IMR-90 (cell line): ENCODE results near the gene PHKA1. TPM values are rescaled to one million over a fixed set of nuclear protein-coding genes. Genes with fewer than 3 reads are reported as not detected.

Experiments
- ATAC-seq: fragments of 200-7000 bp; cut with Tn5 transposase; 2 replicates; pipeline ENCODE4 v1.9.1; 2020; ENCODE audit warnings: low read depth, mild to moderate bottlenecking, moderate library complexity
- BruUV-seq: library from RNA; stranded (reverse); fragments of 400-500 nt; replicated peaks from 2 replicates; lab custom pipeline; 2021; lab: Mats Ljungman, UMichigan
- CTCF ChIA-PET: fragments of 300-600 bp; formaldehyde crosslinking; extraction: SDS; loops from one replicate; lab custom pipeline; 2021; ENCODE audit warnings: antibody characterized with exemption; lab: Yijun Ruan, JAX
- POLR2A ChIA-PET: fragments of 300-600 bp; sonication (Branson Sonifier 250); formaldehyde crosslinking; loops from one replicate; lab custom pipeline; 2022; ENCODE audit warnings: antibody characterized with exemption; ENCODE audit not compliant: unreplicated experiment; lab: Charles Lee
- DNase-seq: peaks from one replicate; pipeline ENCODE4 v3.0.0; 2013
- H2AFZ ChIP-seq: replicated peaks from 2 replicates; pipeline ENCODE3; 2013; ENCODE audit warnings: low read length, mild to moderate bottlenecking; ENCODE audit not compliant: poor library complexity
- H2AK5ac ChIP-seq: 2 replicates; pipeline ENCODE4 v1.6.1; 2013; ENCODE audit warnings: low read depth, low read length, inconsistent platforms
- H2AK9ac ChIP-seq: replicated peaks from 2 replicates; pipeline ENCODE3; 2013; ENCODE audit warnings: mild to moderate bottlenecking, low read depth, low read length, moderate library complexity; ENCODE audit not compliant: poor library complexity
- H2BK120ac ChIP-seq: 2 replicates; pipeline ENCODE4 v1.6.1; 2013; ENCODE audit warnings: low read depth, low read length, inconsistent platforms
- H2BK15ac ChIP-seq: 3 replicates; pipeline ENCODE4 v1.6.1; 2013; ENCODE audit warnings: low read depth, low read length, inconsistent platforms
- H2BK20ac ChIP-seq: 2 replicates; pipeline ENCODE4 v1.6.1; 2013; ENCODE audit warnings: low read depth, mild to moderate bottlenecking, inconsistent platforms, low read length, moderate library complexity
- H2BK5ac ChIP-seq: 2 replicates; pipeline ENCODE4 v1.6.1; 2013; ENCODE audit warnings: mild to moderate bottlenecking, low read depth, low read length, inconsistent platforms; ENCODE audit not compliant: poor library complexity, severe bottlenecking
- H3K14ac ChIP-seq: replicated peaks from 2 replicates; pipeline ENCODE4 v1.6.1; 2013; ENCODE audit warnings: low read depth, low read length, inconsistent platforms
- H3K18ac ChIP-seq: 2 replicates; pipeline ENCODE4 v1.6.1; 2013; ENCODE audit warnings: low read depth, low read length, control low read depth
- H3K23ac ChIP-seq: 2 replicates; pipeline ENCODE4 v1.6.1; 2013; ENCODE audit warnings: low read depth, low read length, inconsistent platforms
- H3K27ac ChIP-seq: 2 replicates; pipeline ENCODE4 v1.5.1; 2013; ENCODE audit warnings: mild to moderate bottlenecking, control low read depth, low read length; ENCODE audit not compliant: insufficient read depth
- H3K27me3 ChIP-seq: 2 replicates; pipeline ENCODE4 v1.6.1; 2013; ENCODE audit warnings: low read length; ENCODE audit not compliant: control insufficient read depth, insufficient read depth
- H3K36me3 ChIP-seq: 2 replicates; pipeline ENCODE4 v1.6.1; 2013; ENCODE audit warnings: low read length, mixed read lengths; ENCODE audit not compliant: control insufficient read depth, insufficient read depth
- H3K4ac ChIP-seq: 2 replicates; pipeline ENCODE4 v1.6.1; 2013; ENCODE audit warnings: low read depth, low read length, inconsistent platforms
- H3K4me1 ChIP-seq: 2 replicates; pipeline ENCODE4 v1.6.1; 2013; ENCODE audit warnings: low read length, mixed read lengths; ENCODE audit not compliant: control insufficient read depth, insufficient read depth
- H3K4me2 ChIP-seq: 2 replicates; pipeline ENCODE4 v1.6.1; 2013; ENCODE audit warnings: low read depth, mild to moderate bottlenecking, control low read depth, low read length, moderate library complexity
- H3K4me3 ChIP-seq: 2 replicates; pipeline ENCODE4 v1.5.1; 2013; ENCODE audit warnings: low read depth, mild to moderate bottlenecking, control low read depth, low read length, moderate library complexity; ENCODE audit not compliant: insufficient read depth
- H3K56ac ChIP-seq: 2 replicates; pipeline ENCODE4 v1.6.1; 2013; ENCODE audit warnings: low read length, inconsistent platforms; ENCODE audit not compliant: insufficient read depth; ENCODE audit errors: extremely low read depth
- H3K79me1 ChIP-seq, 2 experiments: 2 replicates each; pipeline ENCODE4 v1.6.1; 2013; ENCODE audit warnings: low read length in 2 of 2, inconsistent platforms in 1 of 2, low read depth in 1 of 2
- H3K9ac ChIP-seq: 2 replicates; pipeline ENCODE4 v1.6.1; 2013; ENCODE audit warnings: low read depth, low read length, control low read depth
- H3K9me1 ChIP-seq: 2 replicates; pipeline ENCODE4 v1.6.1; 2013; ENCODE audit warnings: low read length, inconsistent platforms; ENCODE audit not compliant: insufficient read depth
- H3K9me3 ChIP-seq: 2 replicates; pipeline ENCODE4 v1.6.1; 2013; ENCODE audit warnings: low read length; ENCODE audit not compliant: control insufficient read depth, insufficient read depth
- H4K20me1 ChIP-seq: 2 replicates; pipeline ENCODE4 v1.6.1; 2013; ENCODE audit warnings: low read length, inconsistent platforms; ENCODE audit not compliant: insufficient read depth
- H4K5ac ChIP-seq: 2 replicates; pipeline ENCODE4 v1.6.1; 2013; ENCODE audit warnings: mild to moderate bottlenecking, low read depth, low read length, control low read depth
- H4K8ac ChIP-seq, 2 experiments: 2 replicates each; pipeline ENCODE4 v1.6.1; 2013; ENCODE audit warnings: low read depth in 2 of 2, low read length in 2 of 2, control low read depth in 1 of 2, inconsistent platforms in 1 of 2
- H4K91ac ChIP-seq: 2 replicates; pipeline ENCODE4 v1.6.1; 2013; ENCODE audit warnings: low read depth, low read length, inconsistent platforms; ENCODE audit not compliant: insufficient read depth
- BHLHE40 ChIP-seq: fragments of 150-350 bp; IDR thresholded peaks from 2 replicates; pipeline ENCODE4 v1.6.1; 2016; ENCODE audit warnings: mild to moderate bottlenecking, low read depth, low read length
- MAFK ChIP-seq: IDR thresholded peaks from 2 replicates; pipeline ENCODE4 v1.6.1; 2012; ENCODE audit warnings: low read depth, low read length, improper control_type of control experiment
- MAZ ChIP-seq: IDR thresholded peaks from 2 replicates; pipeline ENCODE4 v1.6.1; 2012; ENCODE audit warnings: low read depth, mild to moderate bottlenecking, low read length, improper control_type of control experiment, moderate library complexity, borderline replicate concordance
- RAD21 ChIP-seq: IDR thresholded peaks from 2 replicates; pipeline ENCODE4 v1.6.1; 2012; ENCODE audit warnings: low read length, improper control_type of control experiment
- WGBS, 2 experiments: methylation state at CpG; one replicate each; pipeline versions ENCODE4 v1.1.5 to v1.1.7; 2013; ENCODE audit warnings: missing lambda C conversion rate in 2 of 2; ENCODE audit not compliant: insufficient read length in 1 of 2; ENCODE audit errors: extremely low coverage in 2 of 2; 5-methylcytosine and 5-hydroxymethylcytosine counted together
- dilution Hi-C: fragments of 300-500 bp; cut with HindIII; formaldehyde crosslinking; loops from one replicate; pipeline ENCODE4 v1.14.3; 2018; ENCODE audit warnings: low sequenced_read_pairs; ENCODE audit not compliant: unreplicated experiment
- in situ Hi-C: fragments of 300-500 bp; cut with MboI; formaldehyde crosslinking; loops from 3 replicates; pipeline ENCODE4 v1.14.3; 2019; ENCODE audit warnings: low sequenced_read_pairs, inconsistent platforms, mixed read lengths
- intact Hi-C: fragments of 100-400 bp; cut with micrococcal nuclease; formaldehyde crosslinking; loops from 2 replicates; pipeline ENCODE4 v1.10.0; 2022
- polyA plus RNA-seq, 3 experiments: library from polyadenylated mRNA; depleted of rRNA; stranded (reverse); fragments of >200 nt; gene quantifications; 2 replicates each; pipeline ENCODE4 v1.2.3, GENCODE V29; 2012; ENCODE audit warnings: low replicate concordance in 1 of 3
- total RNA-seq: library from RNA; depleted of rRNA; stranded (reverse); fragments of >200 nt; gene quantifications from 2 replicates; pipeline ENCODE4 v1.2.3, GENCODE V29; 2012
- TF ChIP-seq, protein P1 (sequence below): conservative IDR thresholded peaks from 2 replicates; pipeline ENCODE4 v1.5.1; 2012; ENCODE audit warnings: mild to moderate bottlenecking, low read depth, low read length, improper control_type of control experiment

The PHKA1 gene
- total and polyA plus RNA-seq, 2 of the 4 experiments (the other 2 are of a cell fraction): 2.7 to 4.5 TPM

- H3K36me3 ChIP-seq: no peaks in the 10 kb centered on the region
- no peak for ATAC-seq
- no peak overlapping the region for H2AFZ ChIP-seq
- no peak overlapping the region for H3K4ac ChIP-seq
- intact Hi-C loops: no loop called here
- H2BK20ac ChIP-seq: no peak overlapping the region
- TF ChIP-seq, protein P1, sequence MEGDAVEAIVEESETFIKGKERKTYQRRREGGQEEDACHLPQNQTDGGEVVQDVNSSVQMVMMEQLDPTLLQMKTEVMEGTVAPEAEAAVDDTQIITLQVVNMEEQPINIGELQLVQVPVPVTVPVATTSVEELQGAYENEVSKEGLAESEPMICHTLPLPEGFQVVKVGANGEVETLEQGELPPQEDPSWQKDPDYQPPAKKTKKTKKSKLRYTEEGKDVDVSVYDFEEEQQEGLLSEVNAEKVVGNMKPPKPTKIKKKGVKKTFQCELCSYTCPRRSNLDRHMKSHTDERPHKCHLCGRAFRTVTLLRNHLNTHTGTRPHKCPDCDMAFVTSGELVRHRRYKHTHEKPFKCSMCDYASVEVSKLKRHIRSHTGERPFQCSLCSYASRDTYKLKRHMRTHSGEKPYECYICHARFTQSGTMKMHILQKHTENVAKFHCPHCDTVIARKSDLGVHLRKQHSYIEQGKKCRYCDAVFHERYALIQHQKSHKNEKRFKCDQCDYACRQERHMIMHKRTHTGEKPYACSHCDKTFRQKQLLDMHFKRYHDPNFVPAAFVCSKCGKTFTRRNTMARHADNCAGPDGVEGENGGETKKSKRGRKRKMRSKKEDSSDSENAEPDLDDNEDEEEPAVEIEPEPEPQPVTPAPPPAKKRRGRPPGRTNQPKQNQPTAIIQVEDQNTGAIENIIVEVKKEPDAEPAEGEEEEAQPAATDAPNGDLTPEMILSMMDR: no peak
- TF ChIP-seq BHLHE40: no peak
- no peak for TF ChIP-seq MAFK
- no peak for TF ChIP-seq RAD21
- TF ChIP-seq MAZ: no peak
- no peak overlapping the region for H2BK120ac ChIP-seq
- no peak overlapping the region for H3K4me2 ChIP-seq
- H3K9ac ChIP-seq: no peak overlapping the region
- H4K8ac ChIP-seq: no peak overlapping the region
- no peaks in the 10 kb centered on the region for H4K20me1 ChIP-seq
- ChIA-PET POLR2A (no interaction called here), CTCF (interaction anchor here (0.7 kb wide), 1 partner anchor 8 kb away, joined by 5 read pairs; no protein-coding TSS in a partner anchor)
- dilution Hi-C loops: no loop called here
- WGBS, 2 experiments: 71% methylated on average over 1 of the region's 1 CpG; no CpG with 5 or more reads in 1 of the 2 experiments
- no peak overlapping the region for H2BK5ac ChIP-seq
- no TSS peak for BruUV-seq
- no peak for DNase-seq
- no peaks in the 10 kb centered on the region for H3K4me1 ChIP-seq
- H3K56ac ChIP-seq: no peak overlapping the region
- no peaks in the 10 kb centered on the region for H3K9me3 ChIP-seq
- H4K5ac ChIP-seq: no peak overlapping the region
- no peaks in the 10 kb centered on the region for H3K79me1 ChIP-seq
- H3K14ac ChIP-seq: no peak overlapping the region
- H4K91ac ChIP-seq: no peak overlapping the region
- H3K27me3 ChIP-seq: peaks cover 2% of the 10 kb centered on the region; the same call in 1 of the 2 replicates
- in situ Hi-C loops: no loop called here
- H3K23ac ChIP-seq: no peak overlapping the region
- no peaks in the 10 kb centered on the region for H3K9me1 ChIP-seq
- H3K27ac ChIP-seq: no peak overlapping the region
- H2AK9ac ChIP-seq: no peak overlapping the region
- no peak overlapping the region for H3K4me3 ChIP-seq
- H3K18ac ChIP-seq: no peak overlapping the region
- no peak overlapping the region for H2AK5ac ChIP-seq
- no peak overlapping the region for H2BK15ac ChIP-seq
Observed at GRCh38 chrX:72630185-72630584, 83.9 kb downstream of the PHKA1 start.
